ENCODE measurements around the gene PHIP. TPM values are rescaled to one million over a fixed set of nuclear protein-coding genes. Genes with fewer than 3 reads are reported as not detected.

PHIP gene
- total and polyA plus RNA-seq, 2 donors from 2014 or later: 4.8 to 30.6 TPM

GRCh38 chr6:79070206-79070825, 7.7 kb downstream of the PHIP start:
- no peak for FAIRE-seq
- Histone ChIP-seq H3K9ac (ENCODE audit: low read length in 3 of 3) (no peak overlapping the region), H3K27me3 (ENCODE audit: control insufficient read depth, insufficient read depth, low read length) (no peaks in the 10 kb centered on the region), H3K9me3 (ENCODE audit: control insufficient read depth in 2 of 3, insufficient read depth in 1 of 3, low read length in 3 of 3) (no peaks in the 10 kb centered on the region), H3K4me3 (ENCODE audit: low read length in 3 of 3) (no peak overlapping the region), H3K27ac (ENCODE audit: low read depth in 2 of 2, low read length in 2 of 2) (no peak overlapping the region), H3K4me1 (ENCODE audit: control insufficient read depth in 2 of 3, insufficient read depth in 2 of 3, low read depth in 1 of 3, low read length in 3 of 3) (peaks cover 0 to 6% (median 2%) of the 10 kb centered on the region in 3 donors), H3K36me3 (ENCODE audit: control insufficient read depth in 2 of 3, insufficient read depth in 3 of 3, low read length in 3 of 3) (no peaks in the 10 kb centered on the region)
- intact Hi-C loops (cut with DNase I): no loop called here
- no peak for TF ChIP-seq CTCF (IDR thresholded peaks at IDR 0.05; ENCODE audit: borderline replicate concordance, extremely low read depth, insufficient read depth)
- no peak for DNase-seq

- H3K9me3 ChIP-seq (ENCODE audit: control insufficient read depth in 2 of 3, insufficient read depth in 1 of 3, low read length in 3 of 3): no peaks in the 10 kb centered on the region
- DNase-seq (no peak), FAIRE-seq (no peak)
- H3K27me3 ChIP-seq (ENCODE audit: control insufficient read depth, insufficient read depth, low read length): no peaks in the 10 kb centered on the region
- H3K4me1 ChIP-seq (ENCODE audit: control insufficient read depth in 2 of 3, insufficient read depth in 2 of 3, low read depth in 1 of 3, low read length in 3 of 3): peaks cover 0 to 5% (median 0%) of the 10 kb centered on the region in 3 donors
- no peaks in the 10 kb centered on the region for H3K36me3 ChIP-seq (ENCODE audit: control insufficient read depth in 2 of 3, insufficient read depth in 3 of 3, low read length in 3 of 3)
- intact Hi-C loops (cut with DNase I): no loop called here
- no peak for TF ChIP-seq CTCF (IDR thresholded peaks at IDR 0.05; ENCODE audit: borderline replicate concordance, extremely low read depth, insufficient read depth)
- no peak overlapping the region for H3K4me3 ChIP-seq (ENCODE audit: low read length in 3 of 3)
- H3K27ac ChIP-seq (ENCODE audit: low read depth in 2 of 2, low read length in 2 of 2): no peak overlapping the region
- no peak overlapping the region for H3K9ac ChIP-seq (ENCODE audit: low read length in 3 of 3)
Measured at GRCh38 chr6:79066828-79067227, 11.2 kb downstream of the PHIP start.

GRCh38 chr6:79066330-79066729, 11.7 kb downstream of the PHIP start:
- H3K9ac ChIP-seq (ENCODE audit: low read length in 3 of 3): no peak overlapping the region
- H3K9me3 ChIP-seq (ENCODE audit: control insufficient read depth in 2 of 3, insufficient read depth in 1 of 3, low read length in 3 of 3): no peaks in the 10 kb centered on the region
- peaks cover 0 to 5% (median 0%) of the 10 kb centered on the region in 3 donors for H3K4me1 ChIP-seq (ENCODE audit: control insufficient read depth in 2 of 3, insufficient read depth in 2 of 3, low read depth in 1 of 3, low read length in 3 of 3)
- H3K36me3 ChIP-seq (ENCODE audit: control insufficient read depth in 2 of 3, insufficient read depth in 3 of 3, low read length in 3 of 3): no peaks in the 10 kb centered on the region
- intact Hi-C loops (cut with DNase I): no loop called here
- no peak overlapping the region for H3K4me3 ChIP-seq (ENCODE audit: low read length in 3 of 3)
- H3K27ac ChIP-seq (ENCODE audit: low read depth in 2 of 2, low read length in 2 of 2): no peak overlapping the region
- TF ChIP-seq CTCF (IDR thresholded peaks at IDR 0.05; ENCODE audit: borderline replicate concordance, extremely low read depth, insufficient read depth): no peak
- FAIRE-seq (no peak), DNase-seq (no peak)
- no peaks in the 10 kb centered on the region for H3K27me3 ChIP-seq (ENCODE audit: control insufficient read depth, insufficient read depth, low read length)

GRCh38 chr6:79065232-79065631, 12.8 kb downstream of the PHIP start:
- TF ChIP-seq CTCF (IDR thresholded peaks at IDR 0.05; ENCODE audit: borderline replicate concordance, extremely low read depth, insufficient read depth): no peak
- Histone ChIP-seq H3K27ac (ENCODE audit: low read depth in 2 of 2, low read length in 2 of 2) (no peak overlapping the region), H3K4me3 (ENCODE audit: low read length in 3 of 3) (no peak overlapping the region), H3K9ac (ENCODE audit: low read length in 3 of 3) (no peak overlapping the region), H3K9me3 (ENCODE audit: control insufficient read depth in 2 of 3, insufficient read depth in 1 of 3, low read length in 3 of 3) (no peaks in the 10 kb centered on the region), H3K4me1 (ENCODE audit: control insufficient read depth in 2 of 3, insufficient read depth in 2 of 3, low read depth in 1 of 3, low read length in 3 of 3) (peaks cover 0 to 3% (median 0%) of the 10 kb centered on the region in 3 donors), H3K27me3 (ENCODE audit: control insufficient read depth, insufficient read depth, low read length) (no peaks in the 10 kb centered on the region), H3K36me3 (ENCODE audit: control insufficient read depth in 2 of 3, insufficient read depth in 3 of 3, low read length in 3 of 3) (peaks cover 0 to 3% (median 2%) of the 10 kb centered on the region in 3 donors)
- intact Hi-C loops (cut with DNase I): no loop called here
- no peak for DNase-seq
- no peak for FAIRE-seq
